ENCODE measurements around the gene IL1RL2.

The IL1RL2 gene

DNA sequence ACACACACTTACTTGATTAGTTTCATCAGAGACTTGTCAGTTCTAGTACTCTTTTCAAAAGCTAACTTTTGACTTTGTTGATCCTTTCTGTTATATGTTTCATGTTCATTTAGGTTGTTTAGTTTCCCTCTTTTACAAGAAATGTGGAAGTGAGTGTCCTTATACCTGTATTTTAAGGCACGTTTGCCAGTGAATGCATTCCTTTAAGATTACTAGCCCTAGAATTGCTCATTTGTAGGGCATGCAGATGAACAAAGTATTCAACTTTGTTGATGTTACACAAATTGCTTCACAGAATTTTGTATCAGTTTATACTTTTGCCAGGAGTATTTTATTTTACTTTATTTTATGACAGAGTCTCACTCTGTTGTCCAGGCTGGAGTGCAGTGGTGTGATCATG is 6.3 kb downstream of the IL1RL2 start:
- no peak for DNase-seq (ENCODE audit: low read depth in 2 of 2, low spot score in 1 of 2)

GRCh38 chr2:102194609-102195268 is 7.9 kb downstream of the IL1RL2 start:
- no peak for DNase-seq (ENCODE audit: low read depth in 2 of 2, low spot score in 1 of 2)

- no peak for DNase-seq (ENCODE audit: low read depth in 2 of 2, low spot score in 1 of 2)
Observed at GRCh38 chr2:102197389-102198137, 10.7 kb downstream of the IL1RL2 start.

GRCh38 chr2:102200539-102200938 is 13.7 kb downstream of the IL1RL2 start:
- DNase-seq (ENCODE audit: low read depth in 2 of 2, low spot score in 1 of 2): no peak

GRCh38 chr2:102204638-102205037 is 17.8 kb downstream of the IL1RL2 start:
- DNase-seq (ENCODE audit: low read depth in 2 of 2, low spot score in 1 of 2): no peak

- no peak for DNase-seq (ENCODE audit: low read depth in 2 of 2, low spot score in 1 of 2)
Observed at GRCh38 chr2:102206666-102207341, 20.0 kb downstream of the IL1RL2 start.

GRCh38 chr2:102208774-102209173 is 22.0 kb downstream of the IL1RL2 start:
- DNase-seq (ENCODE audit: low read depth in 2 of 2, low spot score in 1 of 2): no peak

GRCh38 chr2:102209474-102209873 is 22.7 kb downstream of the IL1RL2 start:
- DNase-seq (ENCODE audit: low read depth in 2 of 2, low spot score in 1 of 2): no peak

GRCh38 chr2:102217032-102217431 is 30.2 kb downstream of the IL1RL2 start:
- DNase-seq (ENCODE audit: low read depth in 2 of 2, low spot score in 1 of 2): no peak

DNA sequence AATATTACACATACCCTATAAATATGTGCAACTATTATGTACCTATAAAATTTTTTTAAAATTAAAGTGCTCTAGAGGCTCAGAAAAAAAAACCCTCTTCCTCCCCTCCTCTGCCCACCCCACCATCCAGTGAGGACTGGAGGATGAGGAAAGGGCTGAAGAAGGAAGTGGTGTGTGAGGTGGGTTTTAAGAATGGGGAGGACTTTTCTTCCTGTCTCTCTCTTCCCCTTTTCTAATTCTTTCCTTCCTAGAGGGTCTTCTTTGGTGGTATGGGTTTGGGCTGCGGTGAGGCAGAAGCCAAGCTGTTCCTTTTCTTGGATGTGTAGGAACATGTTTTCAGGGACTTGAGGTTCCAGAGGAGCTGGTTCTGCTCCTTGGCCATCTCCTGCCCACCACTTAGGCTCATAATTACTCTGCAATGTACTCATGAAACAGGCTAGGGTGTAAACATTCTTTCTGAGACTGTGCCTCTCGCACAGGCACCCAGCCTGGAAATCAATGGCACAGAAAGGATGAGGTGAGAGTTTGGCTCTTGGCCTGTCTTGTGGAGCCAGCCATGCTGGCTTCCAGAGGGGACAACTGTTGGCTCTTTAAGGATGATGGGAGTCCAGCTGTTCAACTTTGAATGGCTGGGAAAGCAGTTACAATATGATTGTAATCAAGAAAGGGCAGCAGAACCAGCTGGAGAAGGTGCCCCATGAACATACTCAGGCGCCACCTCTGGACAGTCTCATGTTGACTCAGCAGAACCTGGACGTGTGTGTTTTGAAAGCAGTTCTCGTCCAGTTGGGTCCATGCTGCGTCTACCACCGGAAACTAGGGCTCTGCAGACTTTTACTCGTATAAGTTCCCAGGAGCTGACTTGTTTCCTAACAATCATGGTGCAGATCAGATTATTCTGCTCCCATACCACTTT is 38.3 kb downstream of the IL1RL2 start:
- DNase-seq (ENCODE audit: low read depth in 2 of 2, low spot score in 1 of 2): no peak

DNA sequence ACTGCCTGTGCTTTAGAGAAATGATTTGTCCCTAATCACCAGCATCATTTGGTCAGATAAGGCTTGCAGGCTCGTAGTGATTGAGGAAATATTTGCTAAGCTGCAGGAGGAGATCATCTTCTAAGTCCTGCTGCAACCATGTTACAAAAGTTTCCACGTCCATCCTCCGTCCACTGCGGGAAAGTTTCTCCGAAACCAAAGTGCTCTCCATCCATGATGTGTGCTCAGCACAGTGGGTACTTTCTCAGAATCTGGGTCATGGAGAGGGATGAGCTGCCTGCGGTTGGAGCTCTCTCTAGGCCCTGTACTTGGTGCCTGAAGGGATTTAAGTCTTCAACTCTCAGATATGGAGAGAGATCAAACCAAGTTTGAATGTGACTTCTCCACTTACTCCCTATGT is 39.3 kb downstream of the IL1RL2 start:
- no peak for DNase-seq (ENCODE audit: low read depth in 2 of 2, low spot score in 1 of 2)

GRCh38 chr2:102226612-102227391 is 40.0 kb downstream of the IL1RL2 start:
- DNase-seq (ENCODE audit: low read depth in 2 of 2, low spot score in 1 of 2): no peak

GRCh38 chr2:102229141-102229769 is 42.4 kb downstream of the IL1RL2 start:
- DNase-seq (ENCODE audit: low read depth in 2 of 2, low spot score in 1 of 2): no peak

GRCh38 chr2:102230410-102230909 is 43.6 kb downstream of the IL1RL2 start:
- no peak for DNase-seq (ENCODE audit: low read depth in 2 of 2, low spot score in 1 of 2)

- DNase-seq (ENCODE audit: low read depth in 2 of 2, low spot score in 1 of 2): no peak
Observed at GRCh38 chr2:102233132-102233884, 46.5 kb downstream of the IL1RL2 start.

GRCh38 chr2:102235042-102235473 is 48.2 kb downstream of the IL1RL2 start:
- no peak for DNase-seq (ENCODE audit: low read depth in 2 of 2, low spot score in 1 of 2)

GRCh38 chr2:102235491-102235890 is 48.7 kb downstream of the IL1RL2 start:
- no peak for DNase-seq (ENCODE audit: low read depth in 2 of 2, low spot score in 1 of 2)

GRCh38 chr2:102236132-102236531 is 49.3 kb downstream of the IL1RL2 start:
- no peak for DNase-seq (ENCODE audit: low read depth in 2 of 2, low spot score in 1 of 2)

GRCh38 chr2:102237176-102237575 is 50.4 kb downstream of the IL1RL2 start:
- DNase-seq (ENCODE audit: low read depth in 2 of 2, low spot score in 1 of 2): no peak

All from stimulated activated CD8-positive, alpha-beta memory T cell treated with anti-CD3 and anti-CD28 coated beads, Interleukin-4, amount 100 ng/mL, for 4 hours (primary cell).